Kidney capillary endothelial cell (primary cell): Measurements from ENCODE around the gene ZNF480.
"Not testable (repeated sequence)": the region's sequence is repeated elsewhere in the genome, so short reads cannot be mapped to it uniquely, and the experiment has no call there.

ENCODE experiments used
- DNase-seq: peaks from one replicate; pipeline ENCODE4 v3.0.0-alpha.2; 2018; ENCODE audit warnings: low spot score

The ZNF480 gene

DNA sequence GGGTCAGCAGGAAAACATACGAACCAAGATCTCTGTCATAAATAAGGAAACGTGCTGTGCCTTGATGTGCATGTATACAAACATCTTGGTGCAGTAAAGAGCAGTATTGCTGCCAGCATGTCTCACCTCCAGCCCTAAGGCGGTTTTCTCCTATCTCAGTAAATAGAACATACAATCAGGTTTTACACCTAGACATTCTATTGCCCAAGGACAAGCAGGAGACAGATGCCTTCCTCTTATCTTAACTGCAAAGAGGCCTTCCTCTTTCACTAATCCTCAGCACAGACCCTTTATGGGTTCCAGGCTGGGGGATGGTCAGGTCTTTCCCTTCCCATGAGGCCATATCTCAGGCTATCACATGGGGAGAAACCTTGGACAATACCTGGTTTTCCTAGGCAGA is 42.1 kb downstream of the ZNF480 start:
- DNase-seq = not testable (repeated sequence)

DNA sequence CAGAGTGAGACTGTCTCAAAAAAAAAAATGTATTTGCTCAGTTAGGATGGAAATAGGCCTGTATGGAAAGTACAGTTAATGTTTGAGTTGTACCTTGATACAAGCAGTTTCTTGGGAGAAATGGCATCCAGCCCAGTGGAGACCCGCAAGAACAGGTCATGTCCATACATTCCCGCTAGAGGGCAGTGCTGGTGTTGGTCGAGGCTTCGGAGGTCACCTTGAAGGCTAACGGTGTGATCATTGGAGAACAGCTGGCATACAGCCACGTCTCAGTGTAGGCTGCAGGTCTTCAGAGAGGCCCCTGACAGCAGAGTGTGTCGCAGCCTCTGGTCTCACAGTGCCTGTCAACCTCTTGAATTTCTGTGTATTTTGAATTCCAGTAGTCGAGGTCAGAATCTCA is 46.6 kb downstream of the ZNF480 start:
- DNase-seq = peak; percentile 14

DNA sequence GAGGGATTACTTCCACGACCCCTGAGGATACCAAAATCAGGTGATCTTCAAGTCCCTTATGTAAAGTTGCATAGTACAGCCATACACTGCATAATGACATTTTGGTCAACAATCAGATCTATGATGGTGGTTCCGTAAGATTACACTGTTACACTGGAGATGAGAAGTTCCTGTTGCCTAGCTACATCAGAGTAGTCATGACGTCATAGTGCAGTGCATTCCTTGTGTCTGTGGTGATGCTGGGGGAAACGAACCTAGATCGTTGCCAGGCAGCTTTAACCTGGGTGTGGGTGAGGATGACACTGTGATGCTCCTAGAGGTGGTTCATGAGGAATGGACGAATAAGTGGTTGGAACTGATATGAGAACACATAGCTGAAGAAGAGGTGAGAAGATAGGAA is 48.2 kb downstream of the ZNF480 start:
- no peak for DNase-seq

DNA sequence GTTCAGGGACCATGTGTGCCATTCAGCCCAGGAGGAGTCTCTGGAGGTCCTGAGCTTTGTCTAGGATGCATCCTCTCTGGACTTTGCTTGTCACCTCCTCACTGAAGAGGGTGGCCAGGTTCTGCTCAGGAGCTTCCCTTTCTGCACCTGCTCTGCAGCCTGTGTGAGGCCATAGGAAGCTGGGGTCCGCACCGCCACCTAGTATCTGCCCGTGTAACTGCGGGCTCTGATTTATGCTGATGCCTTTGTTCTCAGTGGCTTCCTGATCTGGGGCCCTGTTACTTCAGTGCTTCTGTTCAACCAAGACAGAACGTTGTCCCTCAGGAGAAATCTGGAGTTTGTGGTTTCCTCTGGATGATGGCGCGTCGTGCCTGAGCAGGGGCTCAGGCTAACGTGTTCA is 54.5 kb downstream of the ZNF480 start:
- no peak for DNase-seq

DNA sequence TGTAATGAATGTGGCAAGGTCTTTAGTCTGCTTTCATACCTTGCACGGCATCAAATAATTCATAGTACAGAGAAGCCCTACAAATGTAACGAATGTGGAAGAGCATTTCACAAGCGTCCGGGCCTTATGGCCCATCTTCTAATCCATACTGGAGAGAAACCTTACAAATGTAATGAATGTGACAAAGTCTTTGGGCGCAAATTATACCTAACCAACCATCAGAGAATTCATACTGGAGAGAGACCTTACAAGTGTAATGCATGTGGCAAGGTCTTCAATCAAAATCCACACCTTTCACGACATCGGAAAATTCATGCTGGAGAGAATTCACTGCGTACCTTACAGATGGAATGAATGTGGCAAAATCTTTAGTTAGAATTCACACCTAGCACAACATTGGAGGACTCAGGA is 69.5 kb downstream of the ZNF480 start:
- no peak for DNase-seq

DNA sequence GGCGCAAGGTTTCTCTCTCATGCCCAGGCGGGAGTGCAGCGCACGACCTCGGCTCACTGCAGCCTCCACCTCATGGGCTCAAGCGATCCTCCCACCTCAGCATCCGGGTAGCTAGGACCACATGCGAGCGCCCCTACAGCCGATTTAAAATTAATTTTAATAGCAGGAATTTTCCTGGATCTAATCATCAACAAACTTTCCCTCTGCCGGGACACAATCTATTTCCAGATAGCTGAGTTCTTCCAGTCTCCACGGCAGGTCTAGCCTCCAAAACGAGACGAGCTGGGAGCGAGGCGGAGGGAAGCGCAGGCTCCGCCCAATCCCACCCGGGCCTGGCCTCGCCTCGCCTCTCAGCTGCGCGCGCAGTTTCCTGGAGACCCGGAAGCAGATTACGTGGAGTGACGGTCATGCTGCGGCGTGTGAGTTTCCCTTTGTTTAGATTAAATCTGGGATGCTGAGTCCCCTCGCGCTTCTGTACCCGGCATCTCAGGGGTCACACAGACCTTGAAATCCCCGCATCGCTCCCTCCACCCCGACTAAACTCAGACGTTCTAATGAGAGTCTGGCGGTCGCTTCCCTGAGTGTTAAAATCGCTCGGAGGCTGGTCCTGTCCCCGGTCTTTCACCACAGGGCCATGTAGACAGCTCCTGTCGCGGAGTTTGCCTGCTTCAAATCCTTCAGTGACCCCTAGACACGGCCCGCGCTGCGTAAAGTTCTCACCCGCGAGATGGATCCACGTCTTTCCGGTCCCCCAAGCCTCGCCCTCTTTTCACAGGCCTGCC is 72.8 kb downstream of the ZNF480 start, which contains the start of gene ZNF880:
ZNF880 (plus strand) TSS at position 365 of the 782 bp plus-strand sequence; CDS start at position 408, 43 bp downstream.
- DNase-seq = peak; percentile 85

DNA sequence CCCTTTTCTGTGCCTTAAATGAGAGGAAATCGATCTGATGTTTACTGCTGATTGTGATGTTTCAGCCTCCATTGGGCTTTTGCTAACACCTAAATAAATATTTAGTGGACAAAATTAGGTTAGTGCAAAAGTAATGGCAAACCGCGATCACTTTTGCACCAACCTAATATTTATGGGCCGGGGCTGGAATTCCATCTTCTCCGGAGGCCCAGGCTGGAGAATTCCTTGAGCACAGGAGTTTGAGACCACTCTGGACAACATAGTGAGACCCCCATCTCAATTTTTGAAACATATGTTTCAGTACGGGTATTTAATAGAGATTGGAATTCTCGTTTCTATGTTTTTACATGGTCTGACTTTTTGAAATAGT is 73.4 kb downstream of the ZNF480 start:
- DNase-seq = no peak
